Measurements from ENCODE around the gene ABTB2.
A peak's percentile ranks its signal among the peaks of the same experiment; 100 is the strongest.

The ABTB2 gene

DNA sequence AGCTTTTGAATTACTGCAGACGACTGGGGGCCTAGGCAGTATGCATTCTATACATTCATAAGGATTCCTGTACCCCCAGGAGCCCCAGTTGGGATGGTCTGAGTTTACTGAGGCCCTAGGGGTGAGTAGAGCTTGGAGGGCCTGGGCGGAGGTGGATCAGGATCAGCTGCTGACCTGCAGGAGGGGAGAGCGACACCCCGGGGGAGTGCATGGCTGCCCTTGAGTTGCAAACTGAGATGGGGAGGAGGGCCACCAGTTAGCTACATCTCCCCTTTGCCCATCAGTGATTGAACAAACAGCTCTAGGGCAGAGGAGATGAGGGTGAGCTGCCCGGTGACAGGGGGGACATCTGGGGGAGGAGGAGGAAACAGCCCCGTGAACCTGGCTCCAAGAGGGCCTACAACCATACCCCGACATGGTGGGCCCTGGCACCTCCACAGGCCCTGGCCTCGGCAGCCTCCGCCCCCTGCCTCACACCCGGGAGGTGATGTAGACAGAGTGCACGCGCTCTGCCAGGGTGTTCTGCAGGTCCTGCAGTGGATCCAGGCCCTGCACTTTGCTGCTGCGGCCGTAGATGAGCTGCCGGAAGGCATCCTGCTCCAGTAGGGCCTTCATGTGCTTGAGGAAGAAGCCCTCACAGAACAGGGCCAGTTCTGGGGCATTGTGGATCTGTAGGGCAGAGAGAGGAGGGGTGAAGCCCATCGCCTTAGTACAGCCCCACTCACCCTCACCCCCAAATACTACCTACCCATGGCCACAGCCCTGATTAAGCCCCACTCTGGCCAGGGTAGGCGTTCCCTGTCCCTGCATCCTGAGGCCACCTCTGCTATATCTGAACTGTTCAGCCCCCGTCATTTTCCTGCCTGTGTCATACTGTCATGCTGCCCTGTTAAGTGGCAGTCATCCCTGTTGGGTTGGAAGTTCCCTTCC lies 205.6 kb downstream of the ABTB2 start:
- Histone ChIP-seq H3K27me3 (no peaks in the 10 kb centered on the region), H4K20me1 (peaks cover 46% of the 10 kb centered on the region), H3K9ac (no peak overlapping the region), H3K9me3 (no peaks in the 10 kb centered on the region), H3K36me3 (peaks cover 62% of the 10 kb centered on the region), H3K4me3 (no peak overlapping the region), H3K4me1 (peaks cover 35% of the 10 kb centered on the region), H3K27ac (no peak overlapping the region), H3K4me2 (peak overlapping the region; percentile 83)
- no peak for TF ChIP-seq Cebpa-rat (IDR thresholded peaks at IDR 0.05)

- Histone ChIP-seq H4K20me1 (peaks cover 46% of the 10 kb centered on the region), H3K27me3 (no peaks in the 10 kb centered on the region), H3K36me3 (peaks cover 72% of the 10 kb centered on the region), H3K9ac (no peak overlapping the region), H3K4me3 (no peak overlapping the region), H3K4me1 (peaks cover 41% of the 10 kb centered on the region), H3K9me3 (no peaks in the 10 kb centered on the region), H3K27ac (no peak overlapping the region), H3K4me2 (no peak overlapping the region)
- TF ChIP-seq Cebpa-rat (IDR thresholded peaks at IDR 0.05): no peak
These were observed 206.6 kb downstream of the ABTB2 start for GRCh38 chr11:34151166-34151565.

GRCh38 chr11:34150494-34151151 lies 207.2 kb downstream of the ABTB2 start:
- Histone ChIP-seq H3K27ac (no peak overlapping the region), H4K20me1 (peaks cover 44% of the 10 kb centered on the region), H3K4me2 (no peak overlapping the region), H3K4me1 (peaks cover 46% of the 10 kb centered on the region), H3K4me3 (no peak overlapping the region), H3K9ac (no peak overlapping the region), H3K9me3 (no peaks in the 10 kb centered on the region), H3K36me3 (peaks cover 72% of the 10 kb centered on the region), H3K27me3 (no peaks in the 10 kb centered on the region)
- no peak for TF ChIP-seq Cebpa-rat (IDR thresholded peaks at IDR 0.05)

DNA sequence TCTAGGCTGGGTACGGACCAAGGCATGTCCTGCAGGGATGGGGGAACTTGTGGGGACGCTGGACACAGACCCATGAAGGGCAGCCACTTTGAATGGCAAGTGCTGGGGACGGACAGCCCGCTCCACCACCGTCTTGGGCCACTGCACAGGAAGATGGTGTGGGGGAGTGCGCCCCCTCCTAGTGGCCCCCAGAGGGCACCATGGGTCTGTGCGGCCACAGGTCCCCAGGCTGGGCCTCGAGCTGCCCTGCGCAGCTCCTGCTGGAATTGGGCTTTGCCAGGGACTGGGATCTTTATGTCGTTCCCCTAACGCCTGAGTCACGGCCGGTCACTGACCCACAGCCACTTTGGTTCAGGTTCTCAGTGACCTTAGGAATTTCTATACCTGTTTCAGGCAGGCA lies 208.0 kb downstream of the ABTB2 start:
- no peaks in the 10 kb centered on the region for H3K9me3 ChIP-seq
- TF ChIP-seq Cebpa-rat (IDR thresholded peaks at IDR 0.05): no peak

DNA sequence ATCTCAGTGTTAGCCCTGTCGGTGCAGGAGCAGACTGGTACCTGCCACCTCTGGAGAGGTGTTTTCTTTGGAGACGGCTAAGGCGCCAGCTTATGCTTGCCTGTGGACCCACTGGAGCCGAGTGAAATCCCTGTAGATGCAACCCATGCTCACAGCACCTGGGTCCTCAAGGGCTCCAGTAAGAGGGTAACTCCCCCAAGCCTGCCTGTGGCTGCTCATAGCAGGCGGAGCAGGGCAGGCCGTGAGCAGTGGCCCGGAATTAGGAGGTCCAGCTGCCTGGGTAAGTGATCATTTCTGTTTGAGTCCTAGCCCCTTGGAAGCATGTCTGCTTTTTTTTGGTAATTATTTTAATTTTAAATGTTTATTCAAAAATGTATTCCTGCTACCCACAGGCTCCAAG lies 208.5 kb downstream of the ABTB2 start:
- Histone ChIP-seq H3K27ac (no peak overlapping the region), H3K36me3 (peaks cover 79% of the 10 kb centered on the region), H3K9me3 (no peaks in the 10 kb centered on the region), H4K20me1 (peaks cover 31% of the 10 kb centered on the region), H3K4me2 (no peak overlapping the region), H3K9ac (no peak overlapping the region), H3K4me3 (no peak overlapping the region), H3K27me3 (no peaks in the 10 kb centered on the region), H3K4me1 (peaks cover 46% of the 10 kb centered on the region)
- TF ChIP-seq Cebpa-rat (IDR thresholded peaks at IDR 0.05): no peak

More for the DNA sequence above, 208.0 kb downstream of the ABTB2 start:
- no peak overlapping the region for H3K4me3 ChIP-seq
- peaks cover 36% of the 10 kb centered on the region for H4K20me1 ChIP-seq
- H3K4me1 ChIP-seq: peaks cover 46% of the 10 kb centered on the region
- H3K27ac ChIP-seq: no peak overlapping the region
- H3K4me2 ChIP-seq: no peak overlapping the region
- no peaks in the 10 kb centered on the region for H3K27me3 ChIP-seq
- H3K9ac ChIP-seq: no peak overlapping the region
- peaks cover 75% of the 10 kb centered on the region for H3K36me3 ChIP-seq

- no peak overlapping the region for H3K9ac ChIP-seq
- H3K9me3 ChIP-seq: no peaks in the 10 kb centered on the region
- no peaks in the 10 kb centered on the region for H3K27me3 ChIP-seq
- H4K20me1 ChIP-seq: peaks cover 24% of the 10 kb centered on the region
- no peak overlapping the region for H3K4me3 ChIP-seq
- H3K27ac ChIP-seq: no peak overlapping the region
- no peak for TF ChIP-seq Cebpa-rat (IDR thresholded peaks at IDR 0.05)
- H3K4me2 ChIP-seq: no peak overlapping the region
- peaks cover 41% of the 10 kb centered on the region for H3K4me1 ChIP-seq
- peaks cover 86% of the 10 kb centered on the region for H3K36me3 ChIP-seq
These were observed 209.2 kb downstream of the ABTB2 start for GRCh38 chr11:34148504-34149165.

GRCh38 chr11:34147581-34147980 lies 210.2 kb downstream of the ABTB2 start:
- Histone ChIP-seq H4K20me1 (peaks cover 14% of the 10 kb centered on the region), H3K4me2 (no peak overlapping the region), H3K9me3 (no peaks in the 10 kb centered on the region), H3K27me3 (no peaks in the 10 kb centered on the region), H3K4me3 (no peak overlapping the region), H3K36me3 (peaks cover 96% of the 10 kb centered on the region), H3K9ac (no peak overlapping the region), H3K4me1 (peaks cover 30% of the 10 kb centered on the region), H3K27ac (no peak overlapping the region)
- no peak for TF ChIP-seq Cebpa-rat (IDR thresholded peaks at IDR 0.05)

DNA sequence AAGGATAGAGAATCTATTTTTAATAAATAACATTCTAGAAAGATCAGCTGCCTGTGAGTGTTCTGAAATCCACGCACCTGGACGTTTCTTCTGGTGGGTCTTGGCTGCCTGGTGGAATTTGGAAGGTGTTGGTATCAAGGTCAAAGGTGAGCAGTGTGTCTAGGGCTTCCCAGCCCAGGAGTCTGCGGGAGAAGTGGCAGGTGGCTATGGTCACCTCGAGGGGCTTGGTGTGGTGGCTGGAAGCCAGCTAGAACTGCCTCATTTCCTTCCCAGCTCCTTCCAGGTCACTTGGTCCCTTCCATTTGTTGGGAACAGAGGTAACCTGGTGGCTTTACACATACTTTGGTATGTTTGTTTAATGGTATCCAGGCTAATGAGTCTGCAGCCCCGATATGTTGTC lies 210.9 kb downstream of the ABTB2 start:
- Histone ChIP-seq H3K27me3 (no peaks in the 10 kb centered on the region), H3K9me3 (no peaks in the 10 kb centered on the region), H3K4me3 (no peak overlapping the region), H3K36me3 (peaks cover 96% of the 10 kb centered on the region), H4K20me1 (peaks cover 9% of the 10 kb centered on the region; the same call in 1 of the 2 replicates), H3K4me1 (peaks cover 26% of the 10 kb centered on the region), H3K9ac (no peak overlapping the region), H3K4me2 (no peak overlapping the region), H3K27ac (peak overlapping the region; percentile 60; the same call in 1 of the 2 replicates)
- no peak for TF ChIP-seq Cebpa-rat (IDR thresholded peaks at IDR 0.05)

GRCh38 chr11:34146411-34146810 lies 211.4 kb downstream of the ABTB2 start:
- H3K9ac ChIP-seq: peak overlapping the region; percentile 36
- H3K27me3 ChIP-seq: no peaks in the 10 kb centered on the region
- TF ChIP-seq Cebpa-rat (IDR thresholded peaks at IDR 0.05): no peak
- H3K36me3 ChIP-seq: peaks cover 99% of the 10 kb centered on the region
- no peak overlapping the region for H3K4me3 ChIP-seq
- peak overlapping the region; percentile 60 for H3K27ac ChIP-seq
- H3K4me2 ChIP-seq: peak overlapping the region; percentile 75
- peaks cover 26% of the 10 kb centered on the region for H3K4me1 ChIP-seq
- no peaks in the 10 kb centered on the region for H3K9me3 ChIP-seq
- peaks cover 9% of the 10 kb centered on the region; the same call in 1 of the 2 replicates for H4K20me1 ChIP-seq

Measured in BLaER1 (cell line).